Tibial artery (tissue), 4 donors: ENCODE results near the gene PDIA6.
A peak's percentile ranks its signal among the peaks of the same experiment; 100 is the strongest.
"Not testable (repeated sequence)": the region's sequence is repeated elsewhere in the genome, so short reads cannot be mapped to it uniquely, and the experiment has no call there.

Source experiments
- DNase-seq, 2 donors: peaks; one replicate each; pipeline ENCODE4 v3.0.0-alpha.2; 2019
- H3K27ac ChIP-seq, 2 donors: fragments of 200-600 bp; sonication (generic) in 1 of 2; 1 replicate in 1 of 2; 2 replicates in 1 of 2; pipeline ENCODE4 v1.5.1; 2018 to 2019; ENCODE audit warnings: mild to moderate bottlenecking in 1 of 2
- H3K27me3 ChIP-seq, 2 donors: fragments of 200-600 bp; sonication (generic) in 1 of 2; one replicate each; pipeline versions ENCODE4 v1.5.1 to v1.6.0; 2016 to 2019
- H3K36me3 ChIP-seq, 3 donors: fragments of 200-600 bp; sonication (generic) in 2 of 3; one replicate each; pipeline ENCODE4 v1.5.1; 2016 to 2019; ENCODE audit warnings: mild to moderate bottlenecking in 2 of 3
- H3K4me1 ChIP-seq, 4 donors: fragments of 200-600 bp; sonication (generic) in 2 of 4; 1 replicate in 3 of 4; 2 replicates in 1 of 4; pipeline ENCODE4 v1.5.1; 2016 to 2019
- H3K4me3 ChIP-seq, 2 donors: fragments of 200-600 bp; sonication (generic) in 1 of 2; 1 replicate in 1 of 2; 2 replicates in 1 of 2; pipeline ENCODE4 v1.5.1; 2018 to 2019; ENCODE audit warnings: mild to moderate bottlenecking in 2 of 2
- H3K9me3 ChIP-seq, 3 donors: fragments of 200-600 bp; sonication (generic) in 1 of 3; one replicate each; pipeline ENCODE4 v1.5.1; 2016 to 2019
- CTCF ChIP-seq, 2 experiments: fragments of 200-600 bp in 1 of 2; fragments of 450-650 bp in 1 of 2; IDR thresholded peaks; one replicate each; pipeline ENCODE4 v1.5.1; 2017 to 2019; ENCODE audit warnings: antibody characterized with exemption in 2 of 2, mild to moderate bottlenecking in 1 of 2, moderate library complexity in 1 of 2
- intact Hi-C: fragments of 100-400 bp; cut with DNase I; formaldehyde crosslinking; loops from one replicate; pipeline ENCODE4 v1.15.0; 2023; ENCODE audit warnings: low total_unique reads

PDIA6 gene

GRCh38 chr2:10820562-10820961, 8.0 kb upstream of the PDIA6 start:
- H3K9me3 ChIP-seq, result no peaks in the 10 kb centered on the region
- peak in 1 of 2 donors; percentile 40 for DNase-seq
- H3K4me3 ChIP-seq, result no peak overlapping the region
- no peaks in the 10 kb centered on the region for H3K4me1 ChIP-seq
- TF ChIP-seq CTCF (IDR thresholded peaks at IDR 0.05), result no peak
- H3K27me3 ChIP-seq, result peaks cover 0 to 26% of the 10 kb centered on the region in 2 donors
- H3K27ac ChIP-seq, result no peak overlapping the region
- intact Hi-C loops, result no loop called here
- H3K36me3 ChIP-seq, result no peaks in the 10 kb centered on the region

GRCh38 chr2:10819714-10820314, 7.2 kb upstream of the PDIA6 start:
- no peaks in the 10 kb centered on the region for H3K9me3 ChIP-seq
- no peaks in the 10 kb centered on the region for H3K4me1 ChIP-seq
- H3K27me3 ChIP-seq, result peaks cover 0 to 26% of the 10 kb centered on the region in 2 donors
- no peak overlapping the region for H3K27ac ChIP-seq
- DNase-seq, result peak in 1 of 2 donors; percentile 48
- no peak for TF ChIP-seq CTCF (IDR thresholded peaks at IDR 0.05)
- H3K36me3 ChIP-seq, result no peaks in the 10 kb centered on the region
- H3K4me3 ChIP-seq, result no peak overlapping the region
- intact Hi-C loops, result loop anchor here (10.0 kb wide), 1 partner anchor 135 kb away; the partner anchor contains the start of gene NOL10

- Histone ChIP-seq H3K27me3 (peaks cover 0 to 24% of the 10 kb centered on the region in 2 donors), H3K27ac (no peak overlapping the region), H3K9me3 (no peaks in the 10 kb centered on the region), H3K4me3 (no peak overlapping the region), H3K4me1 (no peaks in the 10 kb centered on the region), H3K36me3 (no peaks in the 10 kb centered on the region)
- DNase-seq, result peak in 1 of 2 donors; percentile 2
- intact Hi-C loops, result loop anchor here (10.0 kb wide), 1 partner anchor 134 kb away; the partner anchor contains the start of gene NOL10
- TF ChIP-seq CTCF (IDR thresholded peaks at IDR 0.05), result no peak
Observed at GRCh38 chr2:10818984-10819383, 6.4 kb upstream of the PDIA6 start.

- not testable (repeated sequence) for H3K9me3 ChIP-seq, H3K4me1 ChIP-seq, H3K27ac ChIP-seq, H3K36me3 ChIP-seq, H3K4me3 ChIP-seq
- H3K27me3 ChIP-seq, result peaks cover 0 to 23% of the 10 kb centered on the region in 2 donors
- DNase-seq, result peak in 1 of 2 donors; percentile 4
- intact Hi-C loops, result loop anchor here (10.0 kb wide), 1 partner anchor 134 kb away; the partner anchor contains the start of gene NOL10
Observed at GRCh38 chr2:10818305-10818704, 5.7 kb upstream of the PDIA6 start.

GRCh38 chr2:10817413-10817812, 4.8 kb upstream of the PDIA6 start:
- no peak overlapping the region for H3K27ac ChIP-seq
- peaks cover 0 to 6% (median 2%) of the 10 kb centered on the region in 4 donors for H3K4me1 ChIP-seq
- H3K9me3 ChIP-seq, result no peaks in the 10 kb centered on the region
- H3K27me3 ChIP-seq, result peaks cover 0 to 23% of the 10 kb centered on the region in 2 donors
- DNase-seq, result peak in 1 of 2 donors; percentile 43
- no peak overlapping the region for H3K4me3 ChIP-seq
- no peak for TF ChIP-seq CTCF (IDR thresholded peaks at IDR 0.05)
- no peaks in the 10 kb centered on the region for H3K36me3 ChIP-seq
- intact Hi-C loops, result loop anchor here (10.0 kb wide), 1 partner anchor 133 kb away; the partner anchor contains the start of gene NOL10

DNA sequence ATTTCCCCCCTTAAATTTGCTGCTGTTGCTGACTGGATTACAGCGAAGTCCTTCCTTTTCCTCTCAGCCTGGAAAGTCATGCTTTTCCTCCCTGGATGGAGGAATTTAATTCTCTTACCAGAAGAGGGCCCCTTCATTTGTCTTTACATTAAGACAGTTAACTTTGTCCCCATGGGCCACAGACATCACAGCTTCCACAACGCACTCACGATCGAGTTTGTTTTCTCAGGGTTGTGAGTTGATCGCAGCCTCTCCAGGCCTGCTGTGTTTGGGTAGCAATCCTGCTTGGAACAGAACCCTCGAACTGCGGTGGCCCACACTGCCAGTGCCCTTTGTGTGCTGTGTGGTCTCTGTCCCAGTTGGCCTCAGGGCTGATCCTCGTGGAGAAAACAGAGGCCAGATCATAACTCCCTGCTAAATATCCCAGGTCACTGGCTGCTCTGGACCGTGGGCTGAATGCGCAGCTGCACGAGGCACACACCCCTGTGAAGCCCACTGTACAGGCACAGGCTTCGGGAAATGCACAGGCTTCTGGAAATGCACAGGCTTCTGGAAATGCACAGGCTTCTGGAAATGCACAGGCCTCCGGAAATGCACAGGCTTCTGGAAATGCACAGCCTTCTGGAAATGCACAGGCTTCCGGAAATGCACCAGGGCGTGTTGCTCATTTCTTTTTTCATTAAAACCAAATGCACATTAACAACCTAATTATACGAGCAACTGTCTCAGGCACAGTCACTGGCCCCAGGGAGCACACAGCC, 2.2 kb upstream of the PDIA6 start:
- Histone ChIP-seq H3K27me3 (peaks cover 0 to 4% of the 10 kb centered on the region in 2 donors), H3K9me3 (no peaks in the 10 kb centered on the region), H3K27ac (no peak overlapping the region), H3K36me3 (no peaks in the 10 kb centered on the region), H3K4me1 (peaks cover 0 to 25% (median 14%) of the 10 kb centered on the region in 4 donors), H3K4me3 (no peak overlapping the region)
- no peak for DNase-seq
- intact Hi-C loops, result loop anchor here (10.0 kb wide), 1 partner anchor 130 kb away; the partner anchor contains the start of gene NOL10
- no peak for TF ChIP-seq CTCF (IDR thresholded peaks at IDR 0.05)
